GM12878 (cell line): ENCODE measurements around the gene CTIF.

Experiments
- CBX3 ChIP-seq: fragments of 200-600 bp; sonication (generic); IDR thresholded peaks from 2 replicates; pipeline ENCODE4 v1.6.1; 2016; ENCODE audit warnings: low read depth, borderline replicate concordance
- FOS ChIP-seq: IDR thresholded peaks from 3 replicates; pipeline ENCODE4 v1.6.1; 2011; ENCODE audit warnings: borderline replicate concordance; ENCODE audit not compliant: insufficient read length; ENCODE audit errors: extremely low read depth
- PKNOX1 ChIP-seq: fragments of 450-650 bp; IDR thresholded peaks from 2 replicates; pipeline ENCODE4 v1.6.1; 2016; ENCODE audit warnings: mild to moderate bottlenecking
- POLR2AphosphoS5 ChIP-seq: IDR thresholded peaks from 2 replicates; pipeline ENCODE4 v1.6.1; 2011; ENCODE audit warnings: mild to moderate bottlenecking, low read length, inconsistent platforms
- SP1 ChIP-seq: IDR thresholded peaks from one replicate; pipeline ENCODE4 v1.6.1; 2011; ENCODE audit warnings: low read depth, low read length
- STAT3 ChIP-seq: IDR thresholded peaks from 2 replicates; pipeline ENCODE4 v1.6.1; 2011; ENCODE audit warnings: low read depth, low read length, improper control_type of control experiment
- USF2 ChIP-seq: IDR thresholded peaks from 2 replicates; pipeline ENCODE4 v1.6.1; 2011; ENCODE audit warnings: low read depth, low read length, improper control_type of control experiment, borderline replicate concordance
- ZZZ3 ChIP-seq: IDR thresholded peaks from 2 replicates; pipeline ENCODE4 v1.6.1; 2011; ENCODE audit warnings: low read depth; ENCODE audit not compliant: control insufficient read depth, insufficient read length
- TF ChIP-seq, protein P1 (sequence below), 3 experiments: IDR thresholded peaks in 2 of 3; conservative IDR thresholded peaks in 1 of 3; 2 replicates each; pipeline ENCODE4 v1.5.1; 2011; ENCODE audit warnings: low read depth in 3 of 3, low read length in 3 of 3, mild to moderate bottlenecking in 3 of 3, control low read depth in 2 of 3, moderate library complexity in 2 of 3, inconsistent platforms in 1 of 3, mixed read lengths in 1 of 3; ENCODE audit not compliant: control insufficient read depth in 2 of 3, insufficient read depth in 1 of 3; ENCODE audit errors: extremely low read depth in 1 of 3
- TF ChIP-seq, protein P2 (sequence below): fragments of 450-650 bp; formaldehyde crosslinking; IDR thresholded peaks from 2 replicates; pipeline ENCODE4 v1.4.0; 2020; ENCODE audit warnings: mild to moderate bottlenecking, moderate library complexity

GRCh38 chr18:48607056-48607984, 68.5 kb downstream of the CTIF start:
- TF ChIP-seq POLR2AphosphoS5 (no peak), PKNOX1 (no peak), SP1 (no peak), CBX3 (no peak), STAT3 (no peak), ZZZ3 (no peak), FOS (no peak), USF2 (no peak)
- TF ChIP-seq, protein P1, sequence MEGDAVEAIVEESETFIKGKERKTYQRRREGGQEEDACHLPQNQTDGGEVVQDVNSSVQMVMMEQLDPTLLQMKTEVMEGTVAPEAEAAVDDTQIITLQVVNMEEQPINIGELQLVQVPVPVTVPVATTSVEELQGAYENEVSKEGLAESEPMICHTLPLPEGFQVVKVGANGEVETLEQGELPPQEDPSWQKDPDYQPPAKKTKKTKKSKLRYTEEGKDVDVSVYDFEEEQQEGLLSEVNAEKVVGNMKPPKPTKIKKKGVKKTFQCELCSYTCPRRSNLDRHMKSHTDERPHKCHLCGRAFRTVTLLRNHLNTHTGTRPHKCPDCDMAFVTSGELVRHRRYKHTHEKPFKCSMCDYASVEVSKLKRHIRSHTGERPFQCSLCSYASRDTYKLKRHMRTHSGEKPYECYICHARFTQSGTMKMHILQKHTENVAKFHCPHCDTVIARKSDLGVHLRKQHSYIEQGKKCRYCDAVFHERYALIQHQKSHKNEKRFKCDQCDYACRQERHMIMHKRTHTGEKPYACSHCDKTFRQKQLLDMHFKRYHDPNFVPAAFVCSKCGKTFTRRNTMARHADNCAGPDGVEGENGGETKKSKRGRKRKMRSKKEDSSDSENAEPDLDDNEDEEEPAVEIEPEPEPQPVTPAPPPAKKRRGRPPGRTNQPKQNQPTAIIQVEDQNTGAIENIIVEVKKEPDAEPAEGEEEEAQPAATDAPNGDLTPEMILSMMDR (IDR thresholded peaks at IDR 0.05 in 2 of 3, conservative IDR thresholded peaks at IDR 0.05 in 1 of 3; ENCODE audit: control insufficient read depth in 2 of 3, extremely low read depth in 1 of 3, insufficient read depth in 1 of 3, low read depth in 3 of 3, low read length in 3 of 3): no peak
- TF ChIP-seq, protein P2, sequence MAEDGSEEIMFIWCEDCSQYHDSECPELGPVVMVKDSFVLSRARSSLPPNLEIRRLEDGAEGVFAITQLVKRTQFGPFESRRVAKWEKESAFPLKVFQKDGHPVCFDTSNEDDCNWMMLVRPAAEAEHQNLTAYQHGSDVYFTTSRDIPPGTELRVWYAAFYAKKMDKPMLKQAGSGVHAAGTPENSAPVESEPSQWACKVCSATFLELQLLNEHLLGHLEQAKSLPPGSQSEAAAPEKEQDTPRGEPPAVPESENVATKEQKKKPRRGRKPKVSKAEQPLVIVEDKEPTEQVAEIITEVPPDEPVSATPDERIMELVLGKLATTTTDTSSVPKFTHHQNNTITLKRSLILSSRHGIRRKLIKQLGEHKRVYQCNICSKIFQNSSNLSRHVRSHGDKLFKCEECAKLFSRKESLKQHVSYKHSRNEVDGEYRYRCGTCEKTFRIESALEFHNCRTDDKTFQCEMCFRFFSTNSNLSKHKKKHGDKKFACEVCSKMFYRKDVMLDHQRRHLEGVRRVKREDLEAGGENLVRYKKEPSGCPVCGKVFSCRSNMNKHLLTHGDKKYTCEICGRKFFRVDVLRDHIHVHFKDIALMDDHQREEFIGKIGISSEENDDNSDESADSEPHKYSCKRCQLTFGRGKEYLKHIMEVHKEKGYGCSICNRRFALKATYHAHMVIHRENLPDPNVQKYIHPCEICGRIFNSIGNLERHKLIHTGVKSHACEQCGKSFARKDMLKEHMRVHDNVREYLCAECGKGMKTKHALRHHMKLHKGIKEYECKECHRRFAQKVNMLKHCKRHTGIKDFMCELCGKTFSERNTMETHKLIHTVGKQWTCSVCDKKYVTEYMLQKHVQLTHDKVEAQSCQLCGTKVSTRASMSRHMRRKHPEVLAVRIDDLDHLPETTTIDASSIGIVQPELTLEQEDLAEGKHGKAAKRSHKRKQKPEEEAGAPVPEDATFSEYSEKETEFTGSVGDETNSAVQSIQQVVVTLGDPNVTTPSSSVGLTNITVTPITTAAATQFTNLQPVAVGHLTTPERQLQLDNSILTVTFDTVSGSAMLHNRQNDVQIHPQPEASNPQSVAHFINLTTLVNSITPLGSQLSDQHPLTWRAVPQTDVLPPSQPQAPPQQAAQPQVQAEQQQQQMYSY (CRISPR knock-in tag): no peak
